Measurements from ENCODE around the gene MAD2L1. TPM values are rescaled to one million over a fixed set of nuclear protein-coding genes. Genes with fewer than 3 reads are reported as not detected.

The MAD2L1 gene
- total RNA-seq, 4 donors from 2014 or later, result 1.4 to 2.6 (median 1.7) TPM

DNA sequence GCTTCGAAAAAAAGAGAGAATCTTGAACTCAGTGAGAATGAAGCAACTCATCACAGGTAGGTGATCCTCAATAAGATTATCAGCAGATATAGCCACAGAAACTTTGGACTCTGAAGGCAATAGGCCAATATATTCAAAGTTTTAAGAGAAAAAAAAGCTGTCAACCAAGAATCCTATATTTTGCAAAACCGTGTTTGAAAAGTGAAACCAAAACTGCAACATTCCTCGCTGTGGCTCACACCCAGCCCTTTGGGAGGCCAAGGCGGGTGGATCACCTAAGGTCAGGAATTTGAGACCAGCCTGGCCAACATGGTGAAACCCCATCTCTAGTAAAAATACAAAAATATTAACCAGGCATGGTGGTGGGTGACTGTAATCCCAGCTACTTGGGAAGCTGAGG lies 22.8 kb downstream of the MAD2L1 start:
- Histone ChIP-seq H3K27me3 (no peaks in the 10 kb centered on the region), H3K4me3 (no peak overlapping the region), H3K4me1 (no peaks in the 10 kb centered on the region), H3K27ac (no peak overlapping the region), H3K9me3 (peaks cover 0 to 4% (median 0%) of the 10 kb centered on the region in 3 donors), H3K36me3 (no peaks in the 10 kb centered on the region)
- ATAC-seq, result no peak
- TF ChIP-seq, protein P1, sequence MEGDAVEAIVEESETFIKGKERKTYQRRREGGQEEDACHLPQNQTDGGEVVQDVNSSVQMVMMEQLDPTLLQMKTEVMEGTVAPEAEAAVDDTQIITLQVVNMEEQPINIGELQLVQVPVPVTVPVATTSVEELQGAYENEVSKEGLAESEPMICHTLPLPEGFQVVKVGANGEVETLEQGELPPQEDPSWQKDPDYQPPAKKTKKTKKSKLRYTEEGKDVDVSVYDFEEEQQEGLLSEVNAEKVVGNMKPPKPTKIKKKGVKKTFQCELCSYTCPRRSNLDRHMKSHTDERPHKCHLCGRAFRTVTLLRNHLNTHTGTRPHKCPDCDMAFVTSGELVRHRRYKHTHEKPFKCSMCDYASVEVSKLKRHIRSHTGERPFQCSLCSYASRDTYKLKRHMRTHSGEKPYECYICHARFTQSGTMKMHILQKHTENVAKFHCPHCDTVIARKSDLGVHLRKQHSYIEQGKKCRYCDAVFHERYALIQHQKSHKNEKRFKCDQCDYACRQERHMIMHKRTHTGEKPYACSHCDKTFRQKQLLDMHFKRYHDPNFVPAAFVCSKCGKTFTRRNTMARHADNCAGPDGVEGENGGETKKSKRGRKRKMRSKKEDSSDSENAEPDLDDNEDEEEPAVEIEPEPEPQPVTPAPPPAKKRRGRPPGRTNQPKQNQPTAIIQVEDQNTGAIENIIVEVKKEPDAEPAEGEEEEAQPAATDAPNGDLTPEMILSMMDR (IDR thresholded peaks at IDR 0.05), result no peak
- TF ChIP-seq POLR2AphosphoS5 (IDR thresholded peaks at IDR 0.05), result no peak
- no peak for TF ChIP-seq POLR2A (IDR thresholded peaks at IDR 0.05)
- TF ChIP-seq EP300 (IDR thresholded peaks at IDR 0.05), result no peak
- WGBS, 2 donors (ENCODE audit: low coverage in 1 of 2), result 78 to 87% methylated on average over 1 to 3 of the region's 4 CpGs

DNA sequence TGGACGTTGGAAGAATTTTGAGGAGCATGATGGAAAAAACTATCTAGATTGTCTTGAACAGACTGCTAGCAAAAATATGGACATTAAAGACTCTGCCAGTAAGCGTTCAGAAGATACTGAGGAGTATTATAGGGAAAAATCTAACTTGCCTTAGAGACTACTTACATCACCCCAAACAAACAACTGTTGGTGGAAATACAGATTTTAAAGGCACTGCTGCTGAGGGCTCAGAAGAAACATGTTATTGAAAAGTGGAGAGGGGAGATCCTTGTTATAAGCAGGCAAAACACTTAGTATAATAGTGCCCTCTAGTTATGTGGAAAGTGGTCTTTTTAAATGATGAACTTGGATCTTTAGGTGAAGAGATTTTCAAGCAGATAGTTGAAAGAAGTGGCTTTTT lies 29.2 kb downstream of the MAD2L1 start:
- Histone ChIP-seq H3K27ac (no peak overlapping the region), H3K9me3 (no peaks in the 10 kb centered on the region), H3K4me3 (no peak overlapping the region), H3K36me3 (no peaks in the 10 kb centered on the region), H3K4me1 (peaks cover 0 to 6% (median 0%) of the 10 kb centered on the region in 3 donors), H3K27me3 (no peaks in the 10 kb centered on the region)
- no peak for TF ChIP-seq POLR2AphosphoS5 (IDR thresholded peaks at IDR 0.05)
- no peak for TF ChIP-seq EP300 (IDR thresholded peaks at IDR 0.05)
- TF ChIP-seq POLR2A (IDR thresholded peaks at IDR 0.05), result no peak
- TF ChIP-seq, protein P1 (IDR thresholded peaks at IDR 0.05), result no peak
- 29 to 67% methylated on average over 1 to 2 of the region's 2 CpGs for WGBS, 2 donors (ENCODE audit: low coverage in 1 of 2)
- no peak for ATAC-seq

- H3K9me3 ChIP-seq, result no peaks in the 10 kb centered on the region
- H3K4me3 ChIP-seq, result no peak overlapping the region
- TF ChIP-seq EP300 (IDR thresholded peaks at IDR 0.05), result no peak
- TF ChIP-seq POLR2AphosphoS5 (IDR thresholded peaks at IDR 0.05), result no peak
- TF ChIP-seq POLR2A (IDR thresholded peaks at IDR 0.05), result no peak
- TF ChIP-seq, protein P1 (IDR thresholded peaks at IDR 0.05), result no peak
- H3K27ac ChIP-seq, result no peak overlapping the region
- 64 to 66% methylated on average over 2 of the region's 2 CpGs for WGBS, 2 donors (ENCODE audit: low coverage in 1 of 2)
- no peaks in the 10 kb centered on the region for H3K27me3 ChIP-seq
- H3K36me3 ChIP-seq, result no peaks in the 10 kb centered on the region
- peaks cover 0 to 6% (median 0%) of the 10 kb centered on the region in 3 donors for H3K4me1 ChIP-seq
- no peak for ATAC-seq
Observed at GRCh38 chr4:120034913-120035312, 31.7 kb downstream of the MAD2L1 start.

DNA sequence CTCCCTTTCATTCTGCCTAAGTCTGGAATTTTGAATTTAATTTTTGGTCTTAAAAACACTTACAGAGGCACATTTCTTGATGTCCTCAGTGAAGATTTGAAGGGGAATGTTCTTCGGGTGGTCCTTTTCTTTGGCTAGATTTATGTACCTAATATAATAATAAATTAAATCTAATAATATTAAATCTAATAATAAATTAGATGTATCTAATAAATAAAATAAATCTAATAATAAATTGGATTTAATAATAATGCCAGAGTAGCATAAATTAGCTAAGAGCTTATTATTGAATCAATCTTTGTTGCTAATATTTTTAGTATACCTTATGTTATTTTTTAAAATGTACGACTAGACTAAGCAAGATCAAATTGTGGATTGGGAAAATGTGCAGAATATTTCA lies 39.8 kb downstream of the MAD2L1 start:
- no peak overlapping the region for H3K27ac ChIP-seq
- no peaks in the 10 kb centered on the region for H3K4me1 ChIP-seq
- no peak overlapping the region for H3K4me3 ChIP-seq
- H3K36me3 ChIP-seq, result no peaks in the 10 kb centered on the region
- no peaks in the 10 kb centered on the region for H3K27me3 ChIP-seq
- TF ChIP-seq EP300 (IDR thresholded peaks at IDR 0.05) (no peak), POLR2A (IDR thresholded peaks at IDR 0.05) (no peak), POLR2AphosphoS5 (IDR thresholded peaks at IDR 0.05) (no peak)
- TF ChIP-seq, protein P1 (IDR thresholded peaks at IDR 0.05), result no peak
- H3K9me3 ChIP-seq, result no peaks in the 10 kb centered on the region
- 95 to 100% methylated on average over 2 of the region's 2 CpGs for WGBS, 2 donors (ENCODE audit: low coverage in 1 of 2)
- no peak for ATAC-seq

GRCh38 chr4:120025516-120025915 lies 41.1 kb downstream of the MAD2L1 start:
- Histone ChIP-seq H3K27ac (no peak overlapping the region), H3K27me3 (no peaks in the 10 kb centered on the region), H3K4me1 (no peaks in the 10 kb centered on the region), H3K36me3 (no peaks in the 10 kb centered on the region), H3K9me3 (no peaks in the 10 kb centered on the region), H3K4me3 (no peak overlapping the region)
- 47% methylated on average over 1 of the region's 1 CpG; no CpG with 5 or more reads in 1 of the 2 donors for WGBS, 2 donors (ENCODE audit: low coverage in 1 of 2)
- no peak for TF ChIP-seq POLR2AphosphoS5 (IDR thresholded peaks at IDR 0.05)
- no peak for TF ChIP-seq POLR2A (IDR thresholded peaks at IDR 0.05)
- TF ChIP-seq EP300 (IDR thresholded peaks at IDR 0.05), result no peak
- TF ChIP-seq, protein P1 (IDR thresholded peaks at IDR 0.05), result no peak
- ATAC-seq, result no peak

Measured in gastroesophageal sphincter (tissue), 4 donors.